M059J (cell line): Measurements from ENCODE around the gene CALU. TPM values are rescaled to one million over a fixed set of nuclear protein-coding genes. Genes with fewer than 3 reads are reported as not detected.

Experiments
- DNase-seq: peaks from one replicate; pipeline ENCODE4 v3.0.0-alpha.2; 2012; ENCODE audit warnings: low read depth
- total RNA-seq: library from RNA; depleted of rRNA; stranded (reverse); fragments of >200 nt; shearing (Covaris generic); gene quantifications from 2 replicates; pipeline ENCODE4 v1.2.3, GENCODE V29; 2014

Gene CALU
- total RNA-seq, 1 experiment from 2014 or later = 729 TPM

GRCh38 chr7:128724743-128725142, 14.4 kb upstream of the CALU start:
- DNase-seq = no peak

- DNase-seq = no peak
These were observed 13.6 kb upstream of the CALU start for GRCh38 chr7:128725531-128725930.

- DNase-seq = no peak
These were observed 13.0 kb upstream of the CALU start for GRCh38 chr7:128726059-128726736.

GRCh38 chr7:128726737-128727072, 12.5 kb upstream of the CALU start:
- no peak for DNase-seq

- no peak for DNase-seq
These were observed 11.9 kb upstream of the CALU start for GRCh38 chr7:128727239-128727638.

GRCh38 chr7:128728598-128728997, 10.6 kb upstream of the CALU start:
- DNase-seq = peak; percentile 71

- DNase-seq = peak; percentile 73
These were observed 9.7 kb upstream of the CALU start for GRCh38 chr7:128729494-128729893.

- no peak for DNase-seq
These were observed 8.0 kb upstream of the CALU start for GRCh38 chr7:128731184-128731583.

- DNase-seq = no peak
These were observed 6.5 kb upstream of the CALU start for GRCh38 chr7:128732521-128733277.

GRCh38 chr7:128733278-128733645, 5.9 kb upstream of the CALU start:
- DNase-seq = no peak

- no peak for DNase-seq
These were observed 4.3 kb upstream of the CALU start for GRCh38 chr7:128734890-128735289.

GRCh38 chr7:128735436-128735835, 3.7 kb upstream of the CALU start:
- DNase-seq = no peak

- DNase-seq = no peak
These were observed 1.7 kb upstream of the CALU start for GRCh38 chr7:128737441-128737840.

GRCh38 chr7:128737867-128738385, 1.2 kb upstream of the CALU start:
- peak; percentile 94 for DNase-seq

- DNase-seq = no peak
These were observed 550 bp upstream of the CALU start for GRCh38 chr7:128738570-128739047.

- DNase-seq = no peak
These were observed 977 bp downstream of the CALU start for GRCh38 chr7:128739990-128740682.

GRCh38 chr7:128740996-128741395, 1.8 kb downstream of the CALU start:
- DNase-seq = peak; percentile 29

GRCh38 chr7:128741491-128741890, 2.3 kb downstream of the CALU start:
- DNase-seq = no peak

GRCh38 chr7:128742206-128742605, 3.0 kb downstream of the CALU start:
- DNase-seq = peak; percentile 70

GRCh38 chr7:128743112-128743772, 4.1 kb downstream of the CALU start:
- DNase-seq = no peak

- no peak for DNase-seq
These were observed 5.3 kb downstream of the CALU start for GRCh38 chr7:128744366-128744905.

GRCh38 chr7:128745706-128746105, 6.5 kb downstream of the CALU start:
- no peak for DNase-seq
